ENCODE measurements around the gene MMP17. TPM values are rescaled to one million over a fixed set of nuclear protein-coding genes. Genes with fewer than 3 reads are reported as not detected.

The MMP17 gene
- total and polyA plus RNA-seq, 9 donors: 0.78 to 15.6 (median 13.3) TPM

- intact Hi-C loops (cut with DNase I): no loop called here
- Histone ChIP-seq H3K27me3 (no peaks in the 10 kb centered on the region), H3K9me3 (no peaks in the 10 kb centered on the region), H3K4me1 (ENCODE audit: insufficient read depth) (no peaks in the 10 kb centered on the region), H3K36me3 (no peaks in the 10 kb centered on the region), H3K27ac (no peak overlapping the region), H3K4me3 (no peak overlapping the region)
- DNase-seq: peak in 1 of 5 donors; percentile 22
- 87 to 88% (median 88%) methylated on average over 12 of the region's 12 CpGs for WGBS, 3 donors
- no peak for TF ChIP-seq EP300 (IDR thresholded peaks at IDR 0.05)
- TF ChIP-seq POLR2A (IDR thresholded peaks at IDR 0.05): no peak
- TF ChIP-seq, protein P1, sequence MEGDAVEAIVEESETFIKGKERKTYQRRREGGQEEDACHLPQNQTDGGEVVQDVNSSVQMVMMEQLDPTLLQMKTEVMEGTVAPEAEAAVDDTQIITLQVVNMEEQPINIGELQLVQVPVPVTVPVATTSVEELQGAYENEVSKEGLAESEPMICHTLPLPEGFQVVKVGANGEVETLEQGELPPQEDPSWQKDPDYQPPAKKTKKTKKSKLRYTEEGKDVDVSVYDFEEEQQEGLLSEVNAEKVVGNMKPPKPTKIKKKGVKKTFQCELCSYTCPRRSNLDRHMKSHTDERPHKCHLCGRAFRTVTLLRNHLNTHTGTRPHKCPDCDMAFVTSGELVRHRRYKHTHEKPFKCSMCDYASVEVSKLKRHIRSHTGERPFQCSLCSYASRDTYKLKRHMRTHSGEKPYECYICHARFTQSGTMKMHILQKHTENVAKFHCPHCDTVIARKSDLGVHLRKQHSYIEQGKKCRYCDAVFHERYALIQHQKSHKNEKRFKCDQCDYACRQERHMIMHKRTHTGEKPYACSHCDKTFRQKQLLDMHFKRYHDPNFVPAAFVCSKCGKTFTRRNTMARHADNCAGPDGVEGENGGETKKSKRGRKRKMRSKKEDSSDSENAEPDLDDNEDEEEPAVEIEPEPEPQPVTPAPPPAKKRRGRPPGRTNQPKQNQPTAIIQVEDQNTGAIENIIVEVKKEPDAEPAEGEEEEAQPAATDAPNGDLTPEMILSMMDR (IDR thresholded peaks at IDR 0.05): no peak
These were observed 33.3 kb downstream of the MMP17 start for GRCh38 chr12:131861261-131862083.

- H3K27me3 ChIP-seq: no peaks in the 10 kb centered on the region
- no peaks in the 10 kb centered on the region for H3K9me3 ChIP-seq
- H3K27ac ChIP-seq: no peak overlapping the region
- 82 to 90% (median 84%) methylated on average over 4 of the region's 4 CpGs for WGBS, 3 donors
- TF ChIP-seq EP300 (IDR thresholded peaks at IDR 0.05) (no peak), POLR2A (IDR thresholded peaks at IDR 0.05) (no peak)
- TF ChIP-seq, protein P1 (IDR thresholded peaks at IDR 0.05): no peak
- peak in 1 of 5 donors; percentile 13 for DNase-seq
- H3K36me3 ChIP-seq: no peaks in the 10 kb centered on the region
- H3K4me3 ChIP-seq: no peak overlapping the region
- H3K4me1 ChIP-seq (ENCODE audit: insufficient read depth): no peaks in the 10 kb centered on the region
- intact Hi-C loops (cut with DNase I): no loop called here
These were observed 33.9 kb downstream of the MMP17 start for GRCh38 chr12:131862084-131862441.

GRCh38 chr12:131862600-131862993 is 34.4 kb downstream of the MMP17 start:
- no peak for TF ChIP-seq EP300 (IDR thresholded peaks at IDR 0.05)
- TF ChIP-seq, protein P1 (IDR thresholded peaks at IDR 0.05): no peak
- no peak for TF ChIP-seq POLR2A (IDR thresholded peaks at IDR 0.05)
- 71 to 75% (median 75%) methylated on average over 14 of the region's 14 CpGs for WGBS, 3 donors
- Histone ChIP-seq H3K9me3 (no peaks in the 10 kb centered on the region), H3K4me3 (no peak overlapping the region), H3K27me3 (no peaks in the 10 kb centered on the region), H3K36me3 (no peaks in the 10 kb centered on the region), H3K4me1 (ENCODE audit: insufficient read depth) (no peaks in the 10 kb centered on the region), H3K27ac (no peak overlapping the region)
- intact Hi-C loops (cut with DNase I): no loop called here
- no peak for DNase-seq

- 33 to 44% (median 37%) methylated on average over 20 of the region's 20 CpGs for WGBS, 3 donors
- H3K4me3 ChIP-seq: no peak overlapping the region
- H3K36me3 ChIP-seq: no peaks in the 10 kb centered on the region
- H3K9me3 ChIP-seq: no peaks in the 10 kb centered on the region
- no peaks in the 10 kb centered on the region for H3K27me3 ChIP-seq
- intact Hi-C loops (cut with DNase I): no loop called here
- H3K27ac ChIP-seq: no peak overlapping the region
- TF ChIP-seq, protein P1 (IDR thresholded peaks at IDR 0.05): no peak
- TF ChIP-seq EP300 (IDR thresholded peaks at IDR 0.05) (no peak), POLR2A (IDR thresholded peaks at IDR 0.05) (no peak)
- no peaks in the 10 kb centered on the region for H3K4me1 ChIP-seq (ENCODE audit: insufficient read depth)
- DNase-seq: peak in 2 of 5 donors; percentile 45 to 61
These were observed 35.0 kb downstream of the MMP17 start for GRCh38 chr12:131862994-131863710.

Measured in ovary (tissue), 9 donors.